ENCODE results near the gene LSM5.

The LSM5 gene

DNA sequence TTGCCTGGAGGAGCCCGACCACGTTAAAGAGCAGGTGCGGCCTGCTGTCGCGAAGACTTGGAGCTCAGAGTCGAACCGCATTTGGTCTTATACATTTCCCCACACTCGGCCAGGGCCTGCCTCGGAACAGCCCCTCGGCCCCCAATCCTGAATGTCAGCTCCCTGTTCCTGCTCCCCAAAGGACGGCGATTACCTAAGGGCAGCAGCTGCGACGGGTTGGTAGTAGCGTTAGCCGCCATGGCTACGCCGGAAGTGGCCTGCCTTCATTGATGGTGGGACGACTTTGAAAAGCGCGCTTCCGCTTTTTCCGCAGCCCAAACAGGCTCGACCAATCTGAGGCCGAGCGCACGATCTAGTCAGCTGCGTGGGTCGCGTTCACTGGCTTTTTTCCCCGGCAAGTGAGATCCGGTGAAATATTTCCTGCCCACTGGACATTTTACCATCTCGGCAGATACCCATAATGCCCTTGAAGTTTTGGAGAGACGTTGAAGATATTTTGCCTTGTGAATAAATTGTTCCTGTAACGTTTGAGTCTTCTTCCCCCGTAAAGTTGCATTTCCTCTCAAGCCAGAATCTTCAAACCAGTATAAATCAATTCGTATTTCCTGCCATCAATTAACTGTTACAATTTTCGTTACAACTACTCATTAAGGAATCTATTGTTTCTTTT lies at the start of gene LSM5:
TSS of gene LSM5 (minus strand) at position 254 of the 670 bp plus-strand sequence. CDS start at position 239, 15 bp downstream.
- H3K27me3 ChIP-seq (ENCODE audit: low read depth, low read length), result no peaks in the 10 kb centered on the region
- H3K36me3 ChIP-seq (ENCODE audit: control insufficient read depth in 1 of 2, insufficient read depth in 2 of 2, low read length in 2 of 2), result peaks cover 7 to 16% of the 10 kb centered on the region in 2 donors
- no peaks in the 10 kb centered on the region for H3K9me3 ChIP-seq (ENCODE audit: control insufficient read depth in 1 of 2, low read length in 2 of 2)
- peaks cover 6 to 20% of the 10 kb centered on the region in 2 donors for H3K4me1 ChIP-seq (ENCODE audit: control insufficient read depth in 1 of 2, insufficient read depth in 2 of 2, low read length in 2 of 2)
- peak within 1 kb of the TSS; percentile 98 for H3K27ac ChIP-seq (ENCODE audit: low read length)
- H3K4me3 ChIP-seq (ENCODE audit: low read depth in 1 of 2, low read length in 2 of 2), result peak within 1 kb of the TSS; percentile 84 to 88

- H3K36me3 ChIP-seq (ENCODE audit: control insufficient read depth in 1 of 2, insufficient read depth in 2 of 2, low read length in 2 of 2), result peaks cover 9 to 11% of the 10 kb centered on the region in 2 donors
- no peak overlapping the region for H3K4me3 ChIP-seq (ENCODE audit: low read depth in 1 of 2, low read length in 2 of 2)
- H3K27ac ChIP-seq (ENCODE audit: low read length), result no peak overlapping the region
- H3K27me3 ChIP-seq (ENCODE audit: low read depth, low read length), result no peaks in the 10 kb centered on the region
- no peaks in the 10 kb centered on the region for H3K4me1 ChIP-seq (ENCODE audit: control insufficient read depth in 1 of 2, insufficient read depth in 2 of 2, low read length in 2 of 2)
- no peaks in the 10 kb centered on the region for H3K9me3 ChIP-seq (ENCODE audit: control insufficient read depth in 1 of 2, low read length in 2 of 2)
Observed at GRCh38 chr7:32539366-32539765, 49.2 kb upstream of the LSM5 start.

GRCh38 chr7:32537760-32538159 lies 47.6 kb upstream of the LSM5 start:
- H3K9me3 ChIP-seq (ENCODE audit: control insufficient read depth in 1 of 2, low read length in 2 of 2), result no peaks in the 10 kb centered on the region
- no peaks in the 10 kb centered on the region for H3K27me3 ChIP-seq (ENCODE audit: low read depth, low read length)
- H3K4me1 ChIP-seq (ENCODE audit: control insufficient read depth in 1 of 2, insufficient read depth in 2 of 2, low read length in 2 of 2), result no peaks in the 10 kb centered on the region
- H3K36me3 ChIP-seq (ENCODE audit: control insufficient read depth in 1 of 2, insufficient read depth in 2 of 2, low read length in 2 of 2), result peaks cover 0 to under 1% of the 10 kb centered on the region in 2 donors
- H3K27ac ChIP-seq (ENCODE audit: low read length), result no peak overlapping the region
- no peak overlapping the region for H3K4me3 ChIP-seq (ENCODE audit: low read depth in 1 of 2, low read length in 2 of 2)

GRCh38 chr7:32536585-32536984 lies 46.4 kb upstream of the LSM5 start:
- Histone ChIP-seq H3K27me3 (ENCODE audit: low read depth, low read length) (no peaks in the 10 kb centered on the region), H3K36me3 (ENCODE audit: control insufficient read depth in 1 of 2, insufficient read depth in 2 of 2, low read length in 2 of 2) (peaks cover 0 to 3% of the 10 kb centered on the region in 2 donors), H3K9me3 (ENCODE audit: control insufficient read depth in 1 of 2, low read length in 2 of 2) (no peaks in the 10 kb centered on the region), H3K4me1 (ENCODE audit: control insufficient read depth in 1 of 2, insufficient read depth in 2 of 2, low read length in 2 of 2) (no peaks in the 10 kb centered on the region), H3K27ac (ENCODE audit: low read length) (no peak overlapping the region), H3K4me3 (ENCODE audit: low read depth in 1 of 2, low read length in 2 of 2) (no peak overlapping the region)

DNA sequence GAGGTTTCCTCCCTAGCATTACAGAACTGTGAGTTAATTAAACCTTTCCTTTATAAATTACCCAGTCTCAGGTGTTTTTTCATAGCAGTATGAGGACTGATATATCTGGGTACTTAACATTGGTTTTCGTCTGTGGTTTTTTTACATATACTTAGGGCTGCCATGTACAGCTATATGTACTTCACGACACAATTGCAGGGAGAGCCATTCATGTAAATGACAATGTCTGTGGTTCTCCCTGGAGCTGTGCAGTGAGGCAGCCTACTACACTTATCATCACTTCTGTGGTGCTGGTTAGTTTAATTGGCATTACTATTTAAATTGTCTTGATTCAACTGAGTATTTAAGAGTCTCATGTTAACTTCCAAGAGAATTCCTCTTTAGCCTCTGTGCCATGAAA lies 45.8 kb upstream of the LSM5 start:
- no peaks in the 10 kb centered on the region for H3K27me3 ChIP-seq (ENCODE audit: low read depth, low read length)
- no peak overlapping the region for H3K4me3 ChIP-seq (ENCODE audit: low read depth in 1 of 2, low read length in 2 of 2)
- H3K9me3 ChIP-seq (ENCODE audit: control insufficient read depth in 1 of 2, low read length in 2 of 2), result no peaks in the 10 kb centered on the region
- H3K4me1 ChIP-seq (ENCODE audit: control insufficient read depth in 1 of 2, insufficient read depth in 2 of 2, low read length in 2 of 2), result no peaks in the 10 kb centered on the region
- H3K36me3 ChIP-seq (ENCODE audit: control insufficient read depth in 1 of 2, insufficient read depth in 2 of 2, low read length in 2 of 2), result peaks cover 0 to 6% of the 10 kb centered on the region in 2 donors
- no peak overlapping the region for H3K27ac ChIP-seq (ENCODE audit: low read length)

- Histone ChIP-seq H3K27me3 (ENCODE audit: low read depth, low read length) (no peaks in the 10 kb centered on the region), H3K4me3 (ENCODE audit: low read depth in 1 of 2, low read length in 2 of 2) (no peak overlapping the region), H3K27ac (ENCODE audit: low read length) (no peak overlapping the region), H3K4me1 (ENCODE audit: control insufficient read depth in 1 of 2, insufficient read depth in 2 of 2, low read length in 2 of 2) (no peaks in the 10 kb centered on the region), H3K36me3 (ENCODE audit: control insufficient read depth in 1 of 2, insufficient read depth in 2 of 2, low read length in 2 of 2) (peaks cover 0 to 6% of the 10 kb centered on the region in 2 donors), H3K9me3 (ENCODE audit: control insufficient read depth in 1 of 2, low read length in 2 of 2) (no peaks in the 10 kb centered on the region)
Observed at GRCh38 chr7:32535162-32535702, 45.1 kb upstream of the LSM5 start.

- Histone ChIP-seq H3K36me3 (ENCODE audit: control insufficient read depth in 1 of 2, insufficient read depth in 2 of 2, low read length in 2 of 2) (peaks cover 0 to 6% of the 10 kb centered on the region in 2 donors), H3K4me1 (ENCODE audit: control insufficient read depth in 1 of 2, insufficient read depth in 2 of 2, low read length in 2 of 2) (no peaks in the 10 kb centered on the region), H3K27ac (ENCODE audit: low read length) (peak overlapping the region; percentile 23), H3K9me3 (ENCODE audit: control insufficient read depth in 1 of 2, low read length in 2 of 2) (no peaks in the 10 kb centered on the region), H3K4me3 (ENCODE audit: low read depth in 1 of 2, low read length in 2 of 2) (no peak overlapping the region), H3K27me3 (ENCODE audit: low read depth, low read length) (no peaks in the 10 kb centered on the region)
Observed at GRCh38 chr7:32533276-32534029, 43.3 kb upstream of the LSM5 start.

DNA sequence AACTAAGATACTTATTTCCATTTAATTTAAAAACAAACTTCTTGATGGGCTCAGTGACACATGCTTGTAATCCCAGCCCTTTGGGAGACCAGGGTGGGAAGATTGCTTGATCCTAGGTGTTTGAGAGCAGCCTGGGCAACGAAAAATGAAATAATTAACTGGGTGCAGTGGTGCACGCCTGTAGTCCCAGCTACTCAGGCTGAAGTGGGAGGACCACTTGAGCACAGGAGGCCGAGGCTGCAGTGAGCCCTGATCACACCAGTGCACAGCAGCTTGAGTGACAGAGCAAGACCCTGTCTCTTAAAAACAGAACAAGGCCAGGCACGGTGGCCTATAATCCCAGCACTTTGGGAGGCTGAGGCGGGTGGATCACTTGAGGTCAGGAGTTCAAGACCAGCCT lies 42.5 kb upstream of the LSM5 start:
- Histone ChIP-seq H3K4me3 (ENCODE audit: low read depth in 1 of 2, low read length in 2 of 2) (no peak overlapping the region), H3K9me3 (ENCODE audit: control insufficient read depth in 1 of 2, low read length in 2 of 2) (no peaks in the 10 kb centered on the region), H3K27ac (ENCODE audit: low read length) (no peak overlapping the region), H3K27me3 (ENCODE audit: low read depth, low read length) (no peaks in the 10 kb centered on the region), H3K4me1 (ENCODE audit: control insufficient read depth in 1 of 2, insufficient read depth in 2 of 2, low read length in 2 of 2) (no peaks in the 10 kb centered on the region), H3K36me3 (ENCODE audit: control insufficient read depth in 1 of 2, insufficient read depth in 2 of 2, low read length in 2 of 2) (peaks cover 0 to 11% of the 10 kb centered on the region in 2 donors)

DNA sequence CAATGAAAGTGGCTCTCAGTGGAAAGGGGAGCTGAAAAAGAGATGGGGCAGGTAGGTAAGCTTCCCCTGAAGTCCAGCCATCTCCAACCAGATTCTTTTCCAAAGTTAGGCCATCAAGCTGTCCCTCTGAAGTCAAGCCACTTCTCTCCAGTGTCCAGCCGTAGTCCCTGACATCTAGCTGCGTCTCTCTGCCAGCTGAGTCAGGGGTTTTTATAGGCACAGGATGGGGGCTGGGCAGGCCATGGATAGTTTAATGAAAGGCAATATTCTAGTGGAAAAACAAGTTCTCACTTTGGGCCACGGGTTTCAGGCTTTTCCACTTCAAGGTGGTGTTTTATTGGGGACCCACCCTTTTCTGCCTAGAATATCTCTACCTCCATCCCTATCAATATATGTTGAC lies 41.9 kb upstream of the LSM5 start:
- peaks cover 0 to 11% of the 10 kb centered on the region in 2 donors for H3K36me3 ChIP-seq (ENCODE audit: control insufficient read depth in 1 of 2, insufficient read depth in 2 of 2, low read length in 2 of 2)
- no peaks in the 10 kb centered on the region for H3K4me1 ChIP-seq (ENCODE audit: control insufficient read depth in 1 of 2, insufficient read depth in 2 of 2, low read length in 2 of 2)
- H3K4me3 ChIP-seq (ENCODE audit: low read depth in 1 of 2, low read length in 2 of 2), result no peak overlapping the region
- no peak overlapping the region for H3K27ac ChIP-seq (ENCODE audit: low read length)
- no peaks in the 10 kb centered on the region for H3K27me3 ChIP-seq (ENCODE audit: low read depth, low read length)
- no peaks in the 10 kb centered on the region for H3K9me3 ChIP-seq (ENCODE audit: control insufficient read depth in 1 of 2, low read length in 2 of 2)

DNA sequence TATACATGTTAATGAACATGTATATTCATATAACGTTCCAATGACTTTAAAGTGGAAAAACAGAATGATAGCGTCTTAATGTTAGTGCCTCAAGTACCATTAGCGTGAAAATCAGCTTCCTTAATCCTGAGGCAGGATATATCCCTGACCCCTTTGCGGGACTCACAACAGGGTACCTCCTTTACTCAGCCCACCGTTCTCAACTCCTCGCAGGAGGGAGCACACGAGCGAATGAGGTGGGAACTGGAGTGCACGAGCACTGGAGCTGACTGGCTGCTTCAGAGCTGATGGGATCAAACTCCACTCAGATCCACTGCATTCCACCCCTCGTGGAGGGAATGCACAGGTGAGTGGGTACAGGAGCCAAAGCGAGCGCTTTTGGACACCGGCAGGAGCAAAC lies 41.2 kb upstream of the LSM5 start:
- H3K36me3 ChIP-seq (ENCODE audit: control insufficient read depth in 1 of 2, insufficient read depth in 2 of 2, low read length in 2 of 2), result peaks cover 0 to 11% of the 10 kb centered on the region in 2 donors
- H3K4me3 ChIP-seq (ENCODE audit: low read depth in 1 of 2, low read length in 2 of 2), result no peak overlapping the region
- H3K4me1 ChIP-seq (ENCODE audit: control insufficient read depth in 1 of 2, insufficient read depth in 2 of 2, low read length in 2 of 2), result no peaks in the 10 kb centered on the region
- no peaks in the 10 kb centered on the region for H3K9me3 ChIP-seq (ENCODE audit: control insufficient read depth in 1 of 2, low read length in 2 of 2)
- no peaks in the 10 kb centered on the region for H3K27me3 ChIP-seq (ENCODE audit: low read depth, low read length)
- H3K27ac ChIP-seq (ENCODE audit: low read length), result no peak overlapping the region

DNA sequence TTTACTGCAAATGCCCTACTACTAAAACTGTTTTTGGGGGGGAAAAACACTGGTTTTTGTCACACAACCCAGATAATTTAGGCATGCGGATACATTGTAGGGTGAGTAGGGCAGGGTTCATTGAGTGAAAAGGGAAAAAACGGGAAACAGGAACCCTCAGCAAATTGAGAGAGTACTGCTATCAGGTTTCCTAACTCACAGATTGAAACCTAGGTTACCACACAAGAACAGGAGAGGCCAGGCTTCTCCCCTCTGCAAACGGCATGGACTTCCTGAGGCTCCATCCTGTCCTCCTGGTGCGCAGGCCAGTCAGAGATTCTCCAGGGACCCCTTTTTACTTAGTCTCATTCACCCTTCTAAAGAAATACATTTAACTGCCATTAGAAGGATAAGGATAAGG lies 35.7 kb upstream of the LSM5 start:
- H3K27me3 ChIP-seq (ENCODE audit: low read depth, low read length), result no peaks in the 10 kb centered on the region
- H3K27ac ChIP-seq (ENCODE audit: low read length), result no peak overlapping the region
- no peaks in the 10 kb centered on the region for H3K4me1 ChIP-seq (ENCODE audit: control insufficient read depth in 1 of 2, insufficient read depth in 2 of 2, low read length in 2 of 2)

More for the DNA sequence above, 35.7 kb upstream of the LSM5 start:
- Histone ChIP-seq H3K36me3 (ENCODE audit: control insufficient read depth in 1 of 2, insufficient read depth in 2 of 2, low read length in 2 of 2) (peaks cover 0 to 4% of the 10 kb centered on the region in 2 donors), H3K9me3 (ENCODE audit: control insufficient read depth in 1 of 2, low read length in 2 of 2) (no peaks in the 10 kb centered on the region), H3K4me3 (ENCODE audit: low read depth in 1 of 2, low read length in 2 of 2) (no peak overlapping the region)

All from muscle layer of duodenum (tissue), 2 donors.